Osteocyte (in vitro differentiated cells): Measurements from ENCODE around the gene C9orf43. TPM values are rescaled to one million over a fixed set of nuclear protein-coding genes. Genes with fewer than 3 reads are reported as not detected.

Experiments
- DNase-seq: peaks from one replicate; pipeline ENCODE4 v3.0.0; 2021; ENCODE audit warnings: mixed read lengths; ENCODE audit not compliant: unreplicated experiment; ENCODE audit errors: extremely low spot score
- H3K27ac Mint-ChIP-seq: one replicate; pipeline ENCODE4 v1.8.0; 2021; ENCODE audit warnings: mild to moderate bottlenecking, mixed read lengths; ENCODE audit not compliant: unreplicated experiment
- H3K27me3 Mint-ChIP-seq: one replicate; pipeline ENCODE4 v1.8.0; 2021; ENCODE audit warnings: mixed read lengths; ENCODE audit not compliant: unreplicated experiment
- H3K36me3 Mint-ChIP-seq: one replicate; pipeline ENCODE4 v1.8.0; 2021; ENCODE audit warnings: mixed read lengths; ENCODE audit not compliant: unreplicated experiment
- H3K4me1 Mint-ChIP-seq: one replicate; pipeline ENCODE4 v1.8.0; 2021; ENCODE audit warnings: mixed read lengths; ENCODE audit not compliant: unreplicated experiment
- H3K4me3 Mint-ChIP-seq: one replicate; pipeline ENCODE4 v1.8.0; 2021; ENCODE audit warnings: mild to moderate bottlenecking, moderate library complexity, mixed read lengths; ENCODE audit not compliant: unreplicated experiment
- H3K9me3 Mint-ChIP-seq: one replicate; pipeline ENCODE4 v1.8.0; 2021; ENCODE audit warnings: mixed read lengths; ENCODE audit not compliant: unreplicated experiment
- total RNA-seq: library from RNA; stranded (reverse); gene quantifications from 2 replicates; pipeline ENCODE4 v1.2.1, GENCODE V29; 2021
- TF ChIP-seq, protein P1 (sequence below): fragments of 200-600 bp; sonication (generic); IDR thresholded peaks from 2 replicates; pipeline ENCODE4 v1.5.0; 2021; ENCODE audit warnings: antibody characterized with exemption, mild to moderate bottlenecking, moderate library complexity

The C9orf43 gene
- total RNA-seq, 1 donor from 2014 or later = 0.43 TPM

DNA sequence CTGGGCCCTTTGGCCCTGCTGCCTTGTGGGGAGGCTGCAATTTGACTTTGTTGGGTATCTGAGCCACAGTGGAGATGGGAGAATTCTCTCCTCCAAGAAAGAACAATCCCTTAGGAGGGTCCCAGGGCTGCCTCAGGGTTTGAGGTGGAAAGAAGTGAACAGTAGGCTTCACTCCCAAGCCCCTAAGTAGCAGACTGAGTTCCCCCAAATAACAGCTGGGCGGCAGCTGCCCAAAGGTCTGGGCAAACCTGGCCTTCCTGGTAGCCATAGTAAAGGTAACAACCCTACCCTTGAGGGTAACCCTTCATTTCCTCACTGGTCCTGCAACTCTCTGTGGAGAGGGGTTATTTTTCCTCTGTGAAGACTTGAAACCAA lies 53.7 kb downstream of the C9orf43 start:
- H3K4me1 Mint-ChIP-seq = peaks cover 5% of the 10 kb centered on the region
- H3K36me3 Mint-ChIP-seq = peaks cover 3% of the 10 kb centered on the region
- TF ChIP-seq, protein P1, sequence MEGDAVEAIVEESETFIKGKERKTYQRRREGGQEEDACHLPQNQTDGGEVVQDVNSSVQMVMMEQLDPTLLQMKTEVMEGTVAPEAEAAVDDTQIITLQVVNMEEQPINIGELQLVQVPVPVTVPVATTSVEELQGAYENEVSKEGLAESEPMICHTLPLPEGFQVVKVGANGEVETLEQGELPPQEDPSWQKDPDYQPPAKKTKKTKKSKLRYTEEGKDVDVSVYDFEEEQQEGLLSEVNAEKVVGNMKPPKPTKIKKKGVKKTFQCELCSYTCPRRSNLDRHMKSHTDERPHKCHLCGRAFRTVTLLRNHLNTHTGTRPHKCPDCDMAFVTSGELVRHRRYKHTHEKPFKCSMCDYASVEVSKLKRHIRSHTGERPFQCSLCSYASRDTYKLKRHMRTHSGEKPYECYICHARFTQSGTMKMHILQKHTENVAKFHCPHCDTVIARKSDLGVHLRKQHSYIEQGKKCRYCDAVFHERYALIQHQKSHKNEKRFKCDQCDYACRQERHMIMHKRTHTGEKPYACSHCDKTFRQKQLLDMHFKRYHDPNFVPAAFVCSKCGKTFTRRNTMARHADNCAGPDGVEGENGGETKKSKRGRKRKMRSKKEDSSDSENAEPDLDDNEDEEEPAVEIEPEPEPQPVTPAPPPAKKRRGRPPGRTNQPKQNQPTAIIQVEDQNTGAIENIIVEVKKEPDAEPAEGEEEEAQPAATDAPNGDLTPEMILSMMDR = no peak
- peak; percentile 74 for DNase-seq
- no peak overlapping the region for H3K27ac Mint-ChIP-seq
- H3K27me3 Mint-ChIP-seq = peaks cover 14% of the 10 kb centered on the region
- H3K4me3 Mint-ChIP-seq = no peak overlapping the region
- H3K9me3 Mint-ChIP-seq = peaks cover 4% of the 10 kb centered on the region

DNA sequence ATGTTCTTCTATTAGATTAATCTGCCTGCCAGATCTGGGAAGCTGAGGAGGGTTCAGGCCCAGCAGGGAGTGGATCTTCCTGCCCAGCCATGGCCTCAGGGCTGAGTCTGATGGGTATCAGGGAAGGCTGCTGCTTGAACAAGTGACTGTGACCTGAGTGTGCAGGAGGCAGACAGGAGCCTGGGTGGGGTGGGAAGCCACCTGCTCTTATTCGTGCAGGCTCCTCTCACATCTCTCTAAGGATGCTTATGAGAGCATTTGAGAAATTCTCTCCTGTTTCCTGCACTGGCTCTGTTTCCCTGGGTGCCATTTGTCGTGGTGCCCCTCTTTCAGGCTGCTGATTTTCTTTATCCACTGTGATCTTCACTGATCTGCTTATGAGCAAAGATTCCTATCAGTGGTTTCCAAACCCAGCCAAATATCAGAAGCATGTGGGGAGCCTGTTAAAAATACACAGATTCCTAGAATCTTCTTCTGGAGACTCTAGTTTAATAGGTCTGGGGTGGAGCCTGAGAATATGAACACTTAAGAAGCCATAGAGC lies 55.1 kb downstream of the C9orf43 start:
- Mint-ChIP-seq H3K9me3 (peaks cover 4% of the 10 kb centered on the region), H3K27ac (no peak overlapping the region), H3K36me3 (peaks cover 3% of the 10 kb centered on the region), H3K4me3 (no peak overlapping the region), H3K4me1 (peaks cover 5% of the 10 kb centered on the region), H3K27me3 (peaks cover 14% of the 10 kb centered on the region)
- TF ChIP-seq, protein P1 = no peak
- DNase-seq = peak; percentile 36

DNA sequence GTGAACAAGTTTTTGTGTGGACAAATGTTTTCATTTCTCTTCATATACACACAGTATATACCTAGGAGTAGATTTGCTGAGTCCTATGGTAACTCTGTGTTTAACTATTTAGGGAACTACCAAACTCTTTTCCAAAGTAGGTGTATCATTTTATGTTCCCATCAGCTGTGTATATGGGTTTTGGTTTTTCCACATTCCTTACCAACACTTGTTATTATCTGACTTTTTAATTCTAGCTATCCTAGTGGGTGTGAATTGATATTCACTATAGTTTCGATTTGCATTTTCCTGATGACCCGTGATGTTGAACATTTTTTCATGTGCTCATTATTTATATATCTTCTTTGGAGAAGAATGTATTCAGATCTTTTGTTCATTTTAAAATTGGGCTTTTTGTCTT lies 56.6 kb downstream of the C9orf43 start:
- Mint-ChIP-seq H3K4me3 (no peak overlapping the region), H3K4me1 (peaks cover 9% of the 10 kb centered on the region), H3K36me3 (peaks cover 3% of the 10 kb centered on the region), H3K9me3 (peaks cover 10% of the 10 kb centered on the region), H3K27ac (no peak overlapping the region), H3K27me3 (peaks cover 11% of the 10 kb centered on the region)
- TF ChIP-seq, protein P1 = no peak
- no peak for DNase-seq

DNA sequence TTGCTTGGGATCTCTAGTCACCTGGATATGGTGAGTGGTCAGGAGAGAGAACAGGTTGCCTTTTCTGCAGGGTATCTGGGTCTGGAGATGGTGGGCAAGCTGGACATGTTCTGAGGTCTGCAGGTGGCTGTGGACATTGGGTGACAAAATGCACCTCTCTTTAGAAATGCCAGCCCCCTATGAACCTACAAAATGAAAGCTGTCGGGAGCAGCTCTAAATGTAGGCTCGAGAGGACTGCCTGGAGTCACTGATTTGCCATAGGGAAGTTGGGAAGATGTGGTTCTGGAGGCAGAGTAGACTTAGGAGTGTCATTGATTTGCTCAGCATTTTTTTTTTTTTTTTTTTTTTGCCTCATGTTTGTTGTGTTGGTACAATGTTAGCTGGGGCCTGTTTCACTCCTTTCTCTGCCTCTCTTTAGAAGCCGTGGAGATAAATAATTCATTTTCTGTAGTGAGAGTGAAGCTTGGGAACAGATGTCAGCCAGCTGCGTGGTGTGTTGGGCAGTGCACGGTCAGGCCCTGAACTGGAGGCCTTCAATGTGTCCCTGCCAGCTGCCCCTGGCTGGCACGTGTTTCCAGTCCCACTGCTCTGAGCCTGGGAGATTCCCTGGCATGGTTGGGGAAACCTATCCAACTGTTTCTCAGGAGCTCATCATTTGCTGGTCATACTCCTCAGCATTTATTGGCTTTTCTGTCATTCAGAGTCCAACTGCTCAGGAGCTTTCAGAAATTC lies 58.3 kb downstream of the C9orf43 start:
- Mint-ChIP-seq H3K36me3 (peaks cover 3% of the 10 kb centered on the region), H3K4me3 (no peak overlapping the region), H3K27ac (no peak overlapping the region), H3K27me3 (peaks cover 4% of the 10 kb centered on the region), H3K4me1 (peaks cover 9% of the 10 kb centered on the region), H3K9me3 (peaks cover 13% of the 10 kb centered on the region)
- TF ChIP-seq, protein P1 = no peak
- DNase-seq = peak; percentile 67

DNA sequence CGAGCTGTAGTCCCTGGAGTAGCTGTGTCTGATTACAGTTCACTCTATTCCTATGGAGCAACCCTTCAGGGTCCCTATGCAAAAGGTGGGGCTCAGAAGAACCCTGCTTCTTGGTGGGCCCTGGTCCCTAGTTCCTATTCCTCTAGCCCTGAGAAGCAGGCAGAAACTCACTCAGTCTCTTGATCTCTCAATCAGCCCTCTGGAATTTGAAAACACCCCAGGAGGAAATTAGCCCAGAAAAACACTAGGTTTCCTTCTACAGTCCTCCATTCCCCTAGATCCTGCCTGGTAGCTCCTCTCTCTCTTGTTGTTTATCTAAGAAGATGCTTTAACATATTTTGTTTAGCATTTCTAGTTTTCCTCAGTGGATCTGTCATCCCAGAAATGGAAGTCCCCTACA lies 60.6 kb downstream of the C9orf43 start:
- no peak overlapping the region for H3K4me3 Mint-ChIP-seq
- DNase-seq = no peak

More for the DNA sequence above, 60.6 kb downstream of the C9orf43 start:
- peaks cover 13% of the 10 kb centered on the region for H3K9me3 Mint-ChIP-seq
- TF ChIP-seq, protein P1 = no peak
- peaks cover 1% of the 10 kb centered on the region for H3K27me3 Mint-ChIP-seq
- peaks cover 3% of the 10 kb centered on the region for H3K36me3 Mint-ChIP-seq
- H3K4me1 Mint-ChIP-seq = peaks cover 6% of the 10 kb centered on the region
- H3K27ac Mint-ChIP-seq = no peak overlapping the region
